Stimulated activated naive B cell treated with anti-CD40 and anti-IgM and Interleukin-4, amounts not matched to agents 10 μg/mL and 1 μg/mL and 100 μg/mL, for 72 hours (primary cell): ENCODE measurements around the gene TGIF1.

Experiments used
- ATAC-seq, 2 donors: fragments of 150-1000 bp; cut with Tn5 transposase; replicated peaks; 2 replicates each; pipeline ENCODE4 v1.10.0; 2021; ENCODE audit warnings: moderate library complexity in 1 of 2
- DNase-seq: peaks from one replicate; pipeline ENCODE4 v3.0.0; 2021
- H3K27ac Mint-ChIP-seq: one replicate; pipeline ENCODE4 v1.8.0; 2022; ENCODE audit warnings: mild to moderate bottlenecking, mixed read lengths
- H3K27me3 Mint-ChIP-seq, 2 donors: one replicate each; pipeline ENCODE4 v1.8.0; 2022; ENCODE audit warnings: mixed read lengths in 2 of 2
- H3K36me3 Mint-ChIP-seq, 2 donors: one replicate each; pipeline ENCODE4 v1.8.0; 2022; ENCODE audit warnings: mixed read lengths in 2 of 2, mild to moderate bottlenecking in 1 of 2
- H3K4me1 Mint-ChIP-seq, 2 donors: one replicate each; pipeline ENCODE4 v1.8.0; 2022; ENCODE audit warnings: mixed read lengths in 2 of 2, mild to moderate bottlenecking in 1 of 2
- H3K4me3 Mint-ChIP-seq, 2 donors: one replicate each; pipeline ENCODE4 v1.8.0; 2022; ENCODE audit warnings: mild to moderate bottlenecking in 2 of 2, mixed read lengths in 2 of 2, moderate library complexity in 1 of 2
- H3K9me3 Mint-ChIP-seq, 2 donors: one replicate each; pipeline ENCODE4 v1.8.0; 2022; ENCODE audit warnings: mixed read lengths in 2 of 2, mild to moderate bottlenecking in 1 of 2

Gene TGIF1

DNA sequence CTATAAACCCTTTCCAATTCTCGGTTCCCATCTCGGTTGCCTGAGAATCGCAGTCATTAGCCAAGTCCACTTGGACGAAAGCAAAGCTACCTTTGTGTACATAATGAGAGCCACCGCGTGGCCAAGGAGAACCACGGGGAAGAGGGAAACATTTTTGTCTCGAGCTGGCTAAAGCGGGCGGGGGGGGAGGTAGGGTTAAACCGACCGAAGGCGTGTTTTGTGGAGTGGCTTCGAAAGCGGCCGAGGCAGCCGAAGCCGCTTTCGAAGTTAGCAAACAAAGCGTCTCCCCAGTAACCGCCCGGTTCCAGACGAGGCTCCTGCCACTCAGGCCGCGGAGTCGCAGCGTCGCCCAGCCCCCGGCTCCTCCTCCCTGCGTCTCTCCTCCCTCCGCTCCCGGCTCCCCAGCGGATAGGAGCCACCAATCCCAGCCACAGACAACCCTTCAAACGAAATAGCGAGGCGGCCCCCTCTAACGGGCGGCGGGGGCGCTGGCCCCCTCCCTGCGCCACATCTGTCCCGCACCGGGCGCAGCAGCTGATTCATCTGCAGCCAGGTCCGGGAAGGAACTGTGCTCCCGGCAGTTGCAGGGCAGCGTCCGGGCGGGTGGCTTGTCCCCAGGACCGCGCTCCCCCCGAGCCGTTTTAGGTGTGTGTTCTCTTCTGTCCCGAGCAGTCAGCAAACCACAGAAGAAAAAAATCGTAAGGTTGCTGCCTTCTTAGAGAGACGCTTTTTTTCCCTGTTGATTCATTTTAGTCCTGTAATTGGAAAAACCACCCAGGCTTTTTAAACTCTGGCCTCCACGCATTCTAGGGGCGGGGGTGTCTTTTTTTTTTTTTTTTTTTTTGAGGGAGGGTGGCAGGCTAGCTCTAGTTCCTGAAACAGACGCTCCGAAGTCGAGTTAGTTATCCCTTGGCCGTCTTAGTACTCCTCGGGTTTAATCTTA, 1.8 kb upstream of the TGIF1 start:
- DNase-seq (peak; percentile 77), ATAC-seq (peak; percentile 60)
- Mint-ChIP-seq H3K27ac (peak overlapping the region; percentile 98), H3K4me3 (peak overlapping the region; percentile 88 to 89), H3K36me3 (peaks cover 0 to 2% of the 10 kb centered on the region in 2 donors), H3K4me1 (peaks cover 15 to 16% of the 10 kb centered on the region in 2 donors), H3K27me3 (no peaks in the 10 kb centered on the region), H3K9me3 (no peaks in the 10 kb centered on the region)

GRCh38 chr18:3448838-3449511, 997 bp upstream of the TGIF1 start:
- Mint-ChIP-seq H3K9me3 (no peaks in the 10 kb centered on the region), H3K27me3 (no peaks in the 10 kb centered on the region), H3K4me3 (peak overlapping the region; percentile 88 to 89), H3K36me3 (peaks cover 0 to 2% of the 10 kb centered on the region in 2 donors), H3K27ac (peak overlapping the region; percentile 98), H3K4me1 (peaks cover 18 to 23% of the 10 kb centered on the region in 2 donors)
- ATAC-seq (peak; percentile 49 to 55), DNase-seq (peak; percentile 77)

DNA sequence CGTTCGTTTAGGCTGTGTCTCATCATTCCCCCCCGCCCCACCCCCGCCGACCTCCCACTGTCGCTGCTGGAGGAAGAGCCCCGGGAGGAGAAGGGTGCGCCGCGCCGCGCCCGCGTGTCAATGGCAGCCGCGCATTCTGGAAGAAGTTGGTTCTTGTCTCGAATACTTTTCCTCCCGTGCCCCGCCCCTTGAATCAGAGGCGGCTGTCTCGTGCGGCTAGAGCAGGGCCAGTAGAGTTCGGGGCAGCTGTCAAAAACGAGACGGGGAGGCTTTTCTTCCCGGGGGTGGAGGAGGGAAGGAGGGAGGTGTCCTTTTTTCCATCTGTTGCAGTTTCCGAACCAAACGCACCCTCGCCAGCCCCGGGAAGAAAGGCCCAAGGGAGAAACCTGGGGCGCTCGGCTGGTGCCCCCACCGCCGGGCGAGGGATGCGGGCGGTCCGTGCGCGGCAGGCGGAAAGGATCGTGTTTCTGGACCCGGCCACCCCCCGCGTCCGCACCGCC, 410 bp upstream of the TGIF1 start:
- DNase-seq (no peak), ATAC-seq (peak; percentile 15 to 21)
- H3K27ac Mint-ChIP-seq, result peak overlapping the region; percentile 98
- peaks cover 18 to 25% of the 10 kb centered on the region in 2 donors for H3K4me1 Mint-ChIP-seq
- peaks cover 0 to 2% of the 10 kb centered on the region in 2 donors for H3K36me3 Mint-ChIP-seq
- H3K4me3 Mint-ChIP-seq, result peak overlapping the region; percentile 88 to 89
- no peaks in the 10 kb centered on the region for H3K9me3 Mint-ChIP-seq
- H3K27me3 Mint-ChIP-seq, result no peaks in the 10 kb centered on the region

- Mint-ChIP-seq H3K36me3 (peaks cover 0 to 2% of the 10 kb centered on the region in 2 donors), H3K27me3 (no peaks in the 10 kb centered on the region), H3K4me1 (peaks cover 21 to 32% of the 10 kb centered on the region in 2 donors), H3K27ac (peak overlapping the region; percentile 98), H3K9me3 (no peaks in the 10 kb centered on the region), H3K4me3 (peak overlapping the region; percentile 88 to 89)
- ATAC-seq, result no peak
- no peak for DNase-seq
These were observed 819 bp downstream of the TGIF1 start for GRCh38 chr18:3450799-3451182.

- DNase-seq (peak; percentile 79), ATAC-seq (peak; percentile 22 to 34)
- Mint-ChIP-seq H3K9me3 (no peaks in the 10 kb centered on the region), H3K4me1 (peaks cover 20 to 32% of the 10 kb centered on the region in 2 donors), H3K27me3 (no peaks in the 10 kb centered on the region), H3K27ac (peak overlapping the region; percentile 98), H3K4me3 (peak overlapping the region; percentile 88 to 89), H3K36me3 (peaks cover 2% of the 10 kb centered on the region in 2 donors)
These were observed 1.4 kb downstream of the TGIF1 start for GRCh38 chr18:3451183-3451988.

GRCh38 chr18:3451989-3452749, 2.2 kb downstream of the TGIF1 start:
- peak overlapping the region; percentile 98 for H3K27ac Mint-ChIP-seq

DNA sequence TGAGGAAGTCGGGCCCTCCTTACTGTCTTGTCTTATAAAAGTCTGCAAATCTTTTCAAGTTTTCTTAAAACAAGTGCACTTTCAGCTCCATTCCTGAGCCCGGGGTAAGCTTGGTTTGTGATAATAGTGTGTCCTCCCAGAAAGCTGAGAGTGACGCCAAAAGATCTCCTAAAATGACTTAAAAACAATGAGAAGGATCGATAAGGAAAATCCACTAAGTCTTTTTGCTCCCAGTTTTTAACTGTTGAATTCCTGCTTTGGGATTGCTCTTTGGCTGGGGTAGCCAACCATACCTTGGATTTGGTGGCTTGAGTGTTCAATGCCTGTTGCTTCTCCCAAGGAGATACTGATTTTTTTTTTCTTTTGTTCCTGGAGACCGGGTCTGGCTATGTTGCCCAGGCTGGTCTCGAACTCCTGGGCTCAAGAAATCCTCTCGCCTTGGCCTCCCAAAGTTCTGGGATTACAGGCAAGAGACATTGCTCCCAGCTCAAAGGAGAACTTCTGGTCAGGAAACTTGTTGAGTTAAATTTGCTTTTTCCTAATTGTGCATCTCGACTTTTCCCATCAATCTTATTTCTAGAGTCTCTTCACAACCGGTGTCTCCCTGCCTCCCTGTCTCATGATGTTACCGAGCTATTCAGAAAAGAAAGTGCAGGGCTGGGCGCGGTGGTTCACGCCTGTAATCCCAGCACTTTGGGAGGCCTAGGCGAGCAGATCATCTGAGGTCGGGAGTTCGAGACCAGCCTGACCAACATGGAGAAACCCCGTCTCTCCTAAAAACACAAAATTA, 3.0 kb downstream of the TGIF1 start:
- no peak for DNase-seq
- no peak for ATAC-seq
- Mint-ChIP-seq H3K27me3 (no peaks in the 10 kb centered on the region), H3K36me3 (peaks cover 9 to 12% of the 10 kb centered on the region in 2 donors), H3K9me3 (no peaks in the 10 kb centered on the region), H3K27ac (peak overlapping the region; percentile 98), H3K4me3 (peak overlapping the region; percentile 88 to 89), H3K4me1 (peaks cover 16 to 26% of the 10 kb centered on the region in 2 donors)

More at GRCh38 chr18:3451989-3452749, 2.2 kb downstream of the TGIF1 start:
- Mint-ChIP-seq H3K36me3 (peaks cover 3 to 6% of the 10 kb centered on the region in 2 donors), H3K4me1 (peaks cover 16 to 26% of the 10 kb centered on the region in 2 donors), H3K4me3 (peak overlapping the region; percentile 88 to 89), H3K27me3 (no peaks in the 10 kb centered on the region), H3K9me3 (no peaks in the 10 kb centered on the region)
- no peak for ATAC-seq
- DNase-seq, result peak; percentile 16

- Mint-ChIP-seq H3K4me1 (peaks cover 17 to 29% of the 10 kb centered on the region in 2 donors), H3K4me3 (peak overlapping the region; percentile 88 to 89)
- ATAC-seq, result peak; percentile 26
These were observed 3.8 kb downstream of the TGIF1 start for GRCh38 chr18:3453540-3454364.

DNA sequence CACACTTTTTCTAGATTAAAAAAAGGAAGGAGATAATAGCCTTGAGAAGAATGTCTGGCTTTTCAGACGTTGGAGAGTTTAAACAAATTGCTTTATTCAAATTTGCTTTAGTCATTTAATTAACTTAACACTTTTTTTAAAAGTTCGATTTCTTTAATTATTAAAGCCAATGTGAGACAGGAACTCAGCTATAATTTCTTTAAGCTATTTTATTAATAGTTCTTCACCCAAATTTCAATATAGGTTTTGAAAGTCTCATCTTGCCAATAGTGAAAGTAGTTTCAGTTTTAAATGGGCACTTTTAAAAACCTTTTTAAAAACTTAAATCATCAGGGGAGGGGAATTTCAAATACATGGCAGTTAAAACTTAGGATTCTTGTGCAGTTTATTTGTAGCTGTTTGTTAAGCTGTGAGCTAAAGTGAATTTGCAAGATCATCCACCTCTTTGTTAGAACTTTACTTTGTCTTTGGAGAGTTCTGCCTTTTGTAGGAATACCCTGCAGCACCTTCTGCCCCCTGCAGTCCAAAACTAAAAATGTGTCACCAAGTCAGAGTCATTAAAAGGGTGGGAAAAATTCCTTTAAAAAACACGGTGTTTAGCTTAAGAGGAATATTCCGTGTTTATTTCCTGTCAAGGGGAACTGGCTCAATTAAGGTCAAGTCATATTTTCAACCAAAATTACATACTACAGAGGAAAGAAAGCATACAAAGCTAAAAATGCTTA, 4.6 kb downstream of the TGIF1 start:
- H3K36me3 Mint-ChIP-seq, result peaks cover 13 to 16% of the 10 kb centered on the region in 2 donors
- no peaks in the 10 kb centered on the region for H3K9me3 Mint-ChIP-seq
- H3K27ac Mint-ChIP-seq, result peak overlapping the region; percentile 75
- H3K27me3 Mint-ChIP-seq, result no peaks in the 10 kb centered on the region
- peak overlapping the region; percentile 88 to 89 for H3K4me3 Mint-ChIP-seq
- peaks cover 24 to 37% of the 10 kb centered on the region in 2 donors for H3K4me1 Mint-ChIP-seq
- no peak for ATAC-seq
- DNase-seq, result no peak

More at GRCh38 chr18:3453540-3454364, 3.8 kb downstream of the TGIF1 start:
- H3K27ac Mint-ChIP-seq, result peak overlapping the region; percentile 75
- peaks cover 13% of the 10 kb centered on the region in 2 donors for H3K36me3 Mint-ChIP-seq
- DNase-seq, result peak; percentile 31
- no peaks in the 10 kb centered on the region for H3K9me3 Mint-ChIP-seq
- no peaks in the 10 kb centered on the region for H3K27me3 Mint-ChIP-seq

DNA sequence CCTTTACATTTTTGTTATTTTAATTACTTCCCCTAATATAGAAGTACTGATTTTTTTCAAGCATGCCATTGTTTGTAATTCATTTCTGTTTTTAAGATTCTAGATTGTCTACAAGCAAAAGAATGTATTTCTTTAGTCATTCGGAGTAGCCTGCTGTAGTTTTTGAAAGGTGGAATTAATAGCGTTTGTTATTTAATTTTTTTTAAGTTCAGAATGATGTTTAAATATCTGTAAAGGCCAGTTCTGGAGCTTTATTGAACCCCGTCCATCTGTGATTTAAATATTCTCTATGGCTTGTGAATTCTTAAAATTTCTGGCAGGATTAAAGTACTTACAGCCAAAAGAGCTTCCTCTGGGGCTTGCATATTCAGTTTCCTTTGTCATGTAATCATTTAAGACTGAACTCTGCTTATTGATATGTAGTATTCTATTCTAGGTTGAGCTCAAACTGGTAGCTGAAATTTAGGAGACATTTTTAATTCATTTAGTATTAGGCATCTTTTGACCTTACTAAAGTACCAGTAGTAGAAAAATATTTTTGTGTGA, 5.2 kb downstream of the TGIF1 start:
- no peak overlapping the region for H3K27ac Mint-ChIP-seq
- H3K4me1 Mint-ChIP-seq, result peaks cover 24 to 39% of the 10 kb centered on the region in 2 donors
- ATAC-seq (no peak), DNase-seq (no peak)
- no peaks in the 10 kb centered on the region for H3K9me3 Mint-ChIP-seq
- peaks cover 13 to 16% of the 10 kb centered on the region in 2 donors for H3K36me3 Mint-ChIP-seq
- no peak overlapping the region for H3K4me3 Mint-ChIP-seq
- no peaks in the 10 kb centered on the region for H3K27me3 Mint-ChIP-seq
